Hematopoietic multipotent progenitor cell treated with erythropoietin and hydrocortisone succinate and interleukin-3 and kit ligand, for 17 days (in vitro differentiated cells): ENCODE data around the gene CCDC112.
"Not testable (repeated sequence)": the region's sequence is repeated elsewhere in the genome, so short reads cannot be mapped to it uniquely, and the experiment has no call there.

Experiments used
- DNase-seq: peaks from one replicate; pipeline ENCODE4 v3.0.0-alpha.2; 2015; ENCODE audit warnings: low spot score

CCDC112 gene, protein sequence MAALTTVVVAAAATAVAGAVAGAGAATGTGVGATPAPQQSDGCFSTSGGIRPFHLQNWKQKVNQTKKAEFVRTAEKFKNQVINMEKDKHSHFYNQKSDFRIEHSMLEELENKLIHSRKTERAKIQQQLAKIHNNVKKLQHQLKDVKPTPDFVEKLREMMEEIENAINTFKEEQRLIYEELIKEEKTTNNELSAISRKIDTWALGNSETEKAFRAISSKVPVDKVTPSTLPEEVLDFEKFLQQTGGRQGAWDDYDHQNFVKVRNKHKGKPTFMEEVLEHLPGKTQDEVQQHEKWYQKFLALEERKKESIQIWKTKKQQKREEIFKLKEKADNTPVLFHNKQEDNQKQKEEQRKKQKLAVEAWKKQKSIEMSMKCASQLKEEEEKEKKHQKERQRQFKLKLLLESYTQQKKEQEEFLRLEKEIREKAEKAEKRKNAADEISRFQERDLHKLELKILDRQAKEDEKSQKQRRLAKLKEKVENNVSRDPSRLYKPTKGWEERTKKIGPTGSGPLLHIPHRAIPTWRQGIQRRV

DNA sequence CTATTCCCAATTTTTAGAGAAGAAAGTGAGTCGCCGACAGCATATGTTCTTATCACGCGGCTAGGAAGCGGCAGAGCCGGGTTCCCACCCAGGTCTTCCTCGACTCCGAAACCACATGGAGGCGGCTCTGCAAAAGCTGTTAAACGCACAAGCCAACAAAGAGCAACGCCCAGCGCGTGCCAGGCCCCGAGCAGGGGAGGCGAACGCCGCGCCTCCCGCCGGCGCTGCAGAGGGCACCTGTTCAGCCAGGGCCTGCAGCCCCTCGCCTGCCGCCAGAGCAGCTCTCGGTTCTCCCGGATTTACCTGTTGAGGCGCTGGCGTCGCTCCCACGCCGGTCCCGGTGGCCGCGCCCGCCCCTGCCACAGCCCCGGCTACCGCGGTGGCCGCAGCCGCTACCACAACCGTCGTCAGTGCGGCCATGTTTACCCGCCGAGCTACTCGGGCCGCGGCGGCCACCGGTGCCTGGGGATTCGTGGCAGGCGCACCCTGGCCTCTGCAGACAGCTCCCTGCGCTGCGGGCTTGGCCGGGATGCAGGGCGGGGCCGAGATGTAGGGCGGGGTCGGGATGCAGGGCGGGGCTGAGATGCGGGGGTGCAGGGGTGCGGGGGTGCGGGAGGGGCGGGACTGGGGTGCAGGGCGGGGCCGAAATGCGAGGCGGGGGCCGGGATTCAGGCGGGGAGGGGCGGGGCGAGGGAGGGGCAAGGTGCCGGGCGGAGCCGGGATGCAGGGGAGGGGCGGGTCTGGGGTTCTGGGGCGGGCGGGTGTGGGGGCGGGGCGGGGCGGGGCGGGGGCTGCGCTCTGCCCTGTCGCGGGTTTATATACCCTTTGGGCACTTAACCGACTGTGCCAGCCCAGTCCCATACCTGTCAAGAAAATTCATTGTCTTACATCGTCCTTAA, at the start of gene CCDC112:
Gene CCDC112, minus strand, starts transcription at position 531 of the 899 bp plus-strand sequence. Its CDS starts 111 bp downstream, at position 420.
- peak; percentile 71 for DNase-seq

- DNase-seq, result no peak
Observed at GRCh38 chr5:115345344-115345743, 48.9 kb upstream of the CCDC112 start.

DNA sequence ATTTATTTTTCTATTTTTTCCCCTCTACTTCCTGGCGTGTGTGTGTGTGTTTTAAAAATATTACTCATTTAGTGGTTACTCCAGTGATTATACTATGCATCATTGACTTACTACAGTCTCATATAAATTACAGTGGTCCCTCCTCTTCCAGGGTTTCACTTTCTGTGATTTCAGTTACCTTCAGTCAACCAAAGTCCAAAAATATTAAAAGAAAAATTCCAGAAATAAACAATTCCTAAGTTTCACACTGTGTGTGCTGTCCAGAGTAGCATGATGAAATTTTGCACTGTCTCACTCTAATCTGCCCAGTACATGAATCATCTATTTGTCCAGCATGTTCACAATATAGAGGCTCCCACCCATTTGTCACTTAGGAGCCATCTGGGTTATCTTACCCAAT, 47.4 kb upstream of the CCDC112 start:
- DNase-seq, result no peak

- no peak for DNase-seq
Observed at GRCh38 chr5:115342590-115343377, 46.3 kb upstream of the CCDC112 start.

DNA sequence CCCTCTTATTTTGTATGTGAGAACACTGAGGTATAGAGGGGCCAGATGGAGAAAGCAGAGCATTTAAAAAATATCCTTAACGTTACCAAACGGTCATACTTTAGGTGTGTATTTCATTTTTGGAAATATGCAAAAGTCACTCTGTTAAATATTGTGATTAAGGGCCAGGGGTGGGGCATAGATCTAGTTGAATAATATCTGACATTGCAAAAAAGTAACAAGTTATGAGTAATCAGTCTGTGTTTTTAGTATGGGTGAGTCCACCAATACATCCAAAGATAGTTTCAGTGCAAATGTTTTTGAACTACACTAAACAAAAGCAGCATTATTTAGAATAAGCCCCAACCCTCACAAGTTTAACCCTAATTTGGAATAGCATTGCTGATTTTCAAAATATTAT, 45.3 kb upstream of the CCDC112 start:
- DNase-seq, result no peak

DNA sequence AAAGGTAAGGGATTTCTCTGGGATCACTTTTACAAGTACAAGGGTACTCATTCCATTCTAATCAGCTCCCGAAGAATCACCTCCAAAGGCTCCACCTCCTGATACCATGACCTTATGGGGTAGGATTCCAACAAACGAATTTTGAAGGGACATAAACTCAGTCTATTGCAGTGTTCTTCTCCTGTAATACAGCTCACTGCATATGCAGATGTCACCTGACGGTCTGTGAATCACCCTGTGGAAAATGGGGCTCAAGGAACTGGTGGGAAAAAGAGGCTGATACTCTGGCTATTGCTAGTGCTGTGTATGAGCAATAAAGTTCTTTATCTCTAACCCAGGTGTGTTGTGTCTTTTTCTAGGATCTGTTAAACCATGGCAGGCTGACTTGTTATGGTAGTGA, 42.4 kb upstream of the CCDC112 start:
- DNase-seq, result no peak

DNA sequence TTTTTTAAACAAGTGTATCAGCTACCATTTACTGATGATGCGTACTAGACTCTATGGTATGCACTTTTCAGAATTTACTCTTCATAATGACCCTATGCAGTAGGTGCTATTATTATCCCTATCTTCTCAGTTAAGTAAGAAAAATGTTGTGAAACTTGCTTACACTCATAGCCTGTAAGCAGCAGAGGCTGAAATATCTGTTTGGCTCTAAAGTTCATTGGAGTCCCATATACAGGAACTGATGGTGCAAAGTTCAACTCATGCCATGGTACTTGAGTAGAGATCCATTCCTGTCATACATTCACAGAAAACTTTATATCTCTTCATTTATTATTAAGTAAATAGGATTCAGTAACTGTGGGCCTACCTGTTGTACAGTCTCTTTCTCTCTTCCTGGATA, 41.4 kb upstream of the CCDC112 start:
- no peak for DNase-seq

DNA sequence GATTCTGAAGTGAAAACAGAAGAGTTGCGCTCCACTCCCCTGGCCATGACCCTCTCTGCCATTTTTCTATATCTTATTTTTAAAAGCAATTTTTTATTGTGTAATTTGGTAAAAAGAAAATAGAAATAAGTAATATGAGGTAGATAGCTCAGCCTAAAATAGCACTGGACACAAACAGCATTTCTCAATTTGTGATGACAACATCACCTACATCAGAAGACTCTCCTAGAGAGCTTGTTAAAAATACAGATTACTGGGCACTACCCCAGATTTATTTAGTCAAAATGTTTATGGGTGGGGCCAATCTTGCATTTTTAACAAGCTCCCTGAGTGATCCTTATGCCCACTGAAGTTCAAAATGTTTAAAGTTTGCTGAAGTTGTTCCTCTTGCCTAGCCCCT, 40.5 kb upstream of the CCDC112 start:
- DNase-seq, result no peak

GRCh38 chr5:115336201-115336720, 39.8 kb upstream of the CCDC112 start:
- no peak for DNase-seq

- DNase-seq, result no peak
Observed at GRCh38 chr5:115335301-115335700, 38.8 kb upstream of the CCDC112 start.

DNA sequence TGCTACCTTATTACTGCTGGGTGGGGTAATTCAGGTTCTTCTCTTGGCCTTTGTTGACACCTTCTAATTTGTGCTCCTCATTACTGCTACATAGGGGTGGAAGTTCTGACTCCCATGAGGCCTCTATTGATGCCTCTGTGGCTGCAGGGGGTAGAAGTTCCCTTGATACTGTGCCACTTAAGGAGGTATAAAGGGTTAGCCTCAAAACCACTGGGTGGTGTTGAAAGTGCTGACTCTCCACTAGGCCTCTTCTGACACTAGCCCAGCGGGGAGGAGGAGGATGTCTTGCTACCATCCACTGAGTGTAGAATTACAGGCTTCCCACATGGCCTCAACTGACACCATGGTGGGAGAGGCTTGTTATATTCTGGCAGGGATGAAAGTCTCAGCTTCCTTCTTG, 36.7 kb upstream of the CCDC112 start:
- DNase-seq, result no peak

DNA sequence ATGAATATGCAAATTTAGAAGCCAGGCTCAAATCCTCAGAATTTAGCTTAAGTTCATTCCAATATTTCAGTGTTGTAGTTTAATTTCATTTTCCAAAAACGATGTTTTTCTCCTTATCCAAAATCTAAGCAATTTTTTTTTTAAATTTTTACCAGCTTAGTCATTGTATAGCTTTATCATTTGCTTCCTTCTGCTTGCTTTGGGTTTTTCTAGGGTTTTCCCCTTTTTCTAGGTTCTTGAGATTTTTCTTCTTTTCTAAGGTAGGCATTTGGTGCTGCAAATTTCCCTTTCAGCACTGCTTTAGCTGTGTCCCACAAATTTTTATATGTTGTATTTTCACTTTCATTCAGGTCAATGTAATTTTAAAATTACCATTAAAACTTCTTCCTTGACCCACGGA, 34.4 kb upstream of the CCDC112 start:
- no peak for DNase-seq

DNA sequence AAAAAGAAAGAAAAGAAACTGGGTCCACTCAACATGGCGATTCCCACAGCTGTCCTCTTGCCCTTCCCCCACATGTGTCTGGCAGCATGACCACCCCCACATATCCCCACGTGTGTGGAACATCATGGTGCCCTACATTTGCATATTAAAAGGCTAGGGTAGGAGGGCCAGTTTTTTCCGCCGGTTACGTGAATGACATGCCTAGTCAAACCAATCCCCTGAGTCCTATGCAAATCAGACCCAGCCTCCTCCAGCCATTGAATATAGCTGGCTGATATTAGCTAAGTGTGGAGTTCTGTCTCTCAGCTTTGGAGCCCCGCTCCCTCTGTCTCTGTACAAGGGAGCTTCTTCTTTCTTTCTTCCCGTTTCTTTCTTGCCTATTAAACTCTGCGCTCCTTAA, 33.0 kb upstream of the CCDC112 start:
- DNase-seq, result no peak

GRCh38 chr5:115328617-115329274, 32.3 kb upstream of the CCDC112 start:
- not testable (repeated sequence) for DNase-seq

- DNase-seq, result no peak
Observed at GRCh38 chr5:115325296-115325959, 29.0 kb upstream of the CCDC112 start.

DNA sequence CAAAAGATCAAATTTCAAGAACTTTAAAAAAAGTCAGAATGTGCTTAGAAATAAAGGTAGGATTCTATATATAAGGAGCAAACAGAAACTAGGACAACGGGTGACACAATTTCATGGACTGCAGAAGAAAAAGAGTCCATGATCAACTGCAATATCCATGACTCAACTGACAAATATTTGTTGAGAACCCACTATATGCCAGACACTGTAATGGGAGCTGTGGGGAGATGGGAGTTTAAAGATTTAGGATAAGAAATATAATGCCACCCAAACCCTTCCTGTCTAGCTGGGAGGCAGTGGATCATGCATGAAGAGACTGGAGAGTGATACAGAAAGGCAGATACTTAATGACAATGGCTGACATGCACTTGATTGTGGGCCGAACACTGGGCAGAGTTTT, 27.6 kb upstream of the CCDC112 start:
- DNase-seq, result no peak

GRCh38 chr5:115322729-115323128, 26.3 kb upstream of the CCDC112 start:
- no peak for DNase-seq

GRCh38 chr5:115321309-115321708, 24.9 kb upstream of the CCDC112 start:
- no peak for DNase-seq

DNA sequence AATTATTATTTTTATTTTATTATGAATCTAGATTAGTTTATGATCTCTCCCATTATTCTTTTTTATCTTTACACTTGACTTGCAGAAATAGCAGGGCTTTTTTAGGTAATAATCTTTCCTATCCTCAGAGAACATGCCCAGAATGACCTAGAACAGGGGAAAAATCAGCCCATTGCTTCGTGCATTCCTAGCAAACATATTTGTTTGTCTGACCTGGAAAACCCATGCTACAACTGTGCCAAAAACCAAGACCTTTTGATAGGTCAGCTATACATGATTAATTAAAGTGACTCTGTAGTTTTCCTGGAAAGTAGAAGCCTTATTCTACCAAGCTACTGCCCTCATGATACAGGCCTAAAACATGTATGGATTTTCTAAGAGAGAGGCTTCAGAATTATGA, 24.1 kb upstream of the CCDC112 start:
- DNase-seq, result no peak

DNA sequence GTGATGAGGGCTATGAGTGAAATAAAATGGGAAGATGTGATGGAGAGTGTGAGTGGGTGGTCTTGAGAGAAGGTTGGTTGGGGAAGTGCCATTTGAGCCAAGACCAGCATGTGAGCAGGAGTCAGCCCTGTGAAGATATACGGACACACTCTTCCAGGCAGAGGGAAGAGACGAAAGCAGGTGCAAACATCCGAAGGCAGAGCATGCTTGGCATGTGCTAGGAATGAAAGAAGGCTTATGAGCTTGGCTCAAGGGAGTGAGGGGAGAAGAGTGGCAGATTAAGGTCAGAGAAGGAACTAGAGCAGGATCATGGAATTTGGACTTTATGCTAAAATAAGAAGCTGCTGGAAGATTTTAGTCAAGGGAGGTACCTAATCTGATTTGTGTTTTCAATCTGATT, 23.6 kb upstream of the CCDC112 start:
- DNase-seq, result no peak

DNA sequence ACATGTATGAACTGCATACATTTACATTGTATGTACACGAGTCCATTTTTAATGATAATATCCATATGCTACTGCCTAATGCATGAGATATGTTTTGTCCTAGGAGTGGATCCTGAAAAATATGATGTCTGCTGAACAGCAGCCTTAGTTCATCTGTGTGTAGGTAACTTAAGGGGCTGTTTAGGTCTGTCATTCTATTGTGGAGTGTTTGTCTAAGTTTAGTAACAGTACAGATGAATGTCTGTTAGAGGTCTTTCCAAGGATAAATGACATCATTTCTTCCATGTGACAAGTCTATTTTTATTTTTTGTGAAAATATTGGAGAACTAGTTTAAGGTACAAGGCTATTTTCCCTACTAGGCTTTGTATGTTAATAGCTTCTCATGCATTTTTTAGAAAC, 22.6 kb upstream of the CCDC112 start:
- no peak for DNase-seq
